Activated CD4-positive, CD25-positive, alpha-beta regulatory T cell treated with anti-CD3 and anti-CD28 coated beads, Interleukin-2, amount 50 U/mL, for 16 hours (primary cell): Measurements from ENCODE around the gene CSMD2.

Experiments
- DNase-seq: peaks from one replicate; pipeline ENCODE4 v3.0.0-alpha.2; 2020; ENCODE audit warnings: low read depth, low spot score

The CSMD2 gene

DNA sequence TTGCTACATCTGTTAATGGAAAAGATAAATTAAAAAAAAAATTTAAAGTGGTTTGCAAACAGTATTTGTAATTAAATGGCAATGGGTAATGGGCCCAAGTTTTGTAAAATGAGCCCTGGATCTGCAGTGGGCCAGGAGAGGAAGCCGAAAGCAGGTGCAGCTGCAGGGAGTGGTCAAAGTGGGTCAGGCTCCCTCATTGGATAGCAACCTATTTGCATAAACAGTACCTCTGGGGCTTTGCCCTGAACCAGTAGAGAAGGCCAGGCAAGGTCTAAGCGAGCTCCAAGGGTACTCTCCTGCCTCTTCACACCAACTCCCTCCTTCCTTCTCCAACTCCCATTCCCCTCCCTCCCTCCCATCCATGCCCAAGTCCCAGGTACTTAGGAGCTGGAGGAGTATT, 162.2 kb downstream of the CSMD2 start:
- DNase-seq = no peak

DNA sequence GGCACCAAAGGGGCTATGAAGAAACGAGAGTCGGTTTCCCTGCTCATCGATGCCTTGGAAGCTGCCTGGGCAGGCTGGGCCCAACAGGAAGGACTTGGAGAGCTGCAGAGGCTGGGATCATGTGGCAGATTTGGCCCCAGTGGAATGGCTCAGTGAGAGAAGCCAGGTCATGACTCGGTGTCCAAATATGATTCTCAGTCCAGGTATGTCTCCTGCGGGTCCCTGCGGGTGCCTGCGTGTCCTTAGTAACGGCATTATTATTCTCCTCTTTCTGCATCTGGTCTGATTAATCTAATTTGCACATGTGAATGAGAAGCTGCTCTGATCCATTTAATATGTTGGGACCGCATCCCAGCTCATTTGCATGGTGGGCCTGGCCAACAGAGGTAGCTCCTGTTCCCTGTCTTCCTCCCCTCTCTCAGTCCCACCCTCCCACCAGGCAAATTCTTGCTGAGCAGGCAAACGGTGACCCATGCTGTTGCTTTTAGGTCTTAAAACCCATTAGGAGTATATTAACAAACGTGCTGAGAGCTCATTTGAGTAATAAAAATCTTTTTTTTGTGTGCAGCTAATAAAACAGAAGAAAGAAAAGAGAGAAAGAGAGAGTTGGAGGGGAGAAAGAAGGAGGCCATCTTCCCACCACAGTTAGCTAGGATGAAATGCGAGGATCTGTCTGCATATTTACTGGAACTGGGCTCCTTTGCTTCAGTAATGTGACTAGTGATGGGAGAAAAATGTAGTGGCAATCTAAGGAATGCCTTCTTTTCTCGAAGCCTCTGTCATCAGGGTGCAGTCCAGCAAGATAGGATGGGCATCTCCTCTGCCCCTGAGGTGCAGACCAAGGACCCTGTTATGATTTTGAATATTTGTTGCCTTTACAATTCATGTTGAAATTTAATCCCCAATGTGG, 167.6 kb downstream of the CSMD2 start:
- no peak for DNase-seq

DNA sequence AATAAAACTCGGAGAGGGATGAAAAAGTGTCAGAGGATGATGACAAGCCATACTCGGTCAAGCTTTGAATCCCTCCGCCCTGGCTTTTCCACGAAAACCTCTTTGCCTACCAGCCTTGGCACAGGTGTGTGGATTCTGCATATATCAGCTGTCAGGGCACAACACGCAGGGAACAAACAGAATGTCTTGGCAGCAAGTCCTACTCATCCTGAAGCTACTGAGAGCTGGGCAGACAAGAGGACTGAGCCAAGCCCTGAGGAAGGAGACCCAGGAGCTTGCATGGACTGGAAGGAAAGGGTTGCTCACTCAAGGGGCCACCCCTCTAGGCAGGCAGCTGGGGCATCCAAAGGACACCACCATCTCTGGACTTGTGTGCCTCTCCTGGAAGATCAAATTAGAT, 168.7 kb downstream of the CSMD2 start:
- DNase-seq = no peak

DNA sequence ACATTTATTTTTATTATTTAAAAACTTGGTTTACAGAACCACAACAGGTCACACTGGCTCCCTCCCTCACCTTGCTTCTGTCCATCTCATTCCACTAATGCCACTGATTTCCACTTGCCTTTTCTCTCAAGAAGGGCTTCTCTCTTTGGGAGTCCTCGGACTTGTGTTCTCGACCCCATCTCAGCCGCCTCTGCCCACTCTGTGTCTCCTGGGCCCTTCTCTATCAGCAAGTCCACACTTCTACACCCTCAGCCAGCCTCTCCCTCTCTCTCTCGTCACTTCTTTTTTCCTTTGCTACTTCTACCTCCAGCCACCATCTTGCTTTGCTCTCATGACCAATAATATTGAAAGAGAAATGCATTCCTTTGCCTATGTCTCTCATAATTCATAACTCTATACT, 171.7 kb downstream of the CSMD2 start:
- no peak for DNase-seq

DNA sequence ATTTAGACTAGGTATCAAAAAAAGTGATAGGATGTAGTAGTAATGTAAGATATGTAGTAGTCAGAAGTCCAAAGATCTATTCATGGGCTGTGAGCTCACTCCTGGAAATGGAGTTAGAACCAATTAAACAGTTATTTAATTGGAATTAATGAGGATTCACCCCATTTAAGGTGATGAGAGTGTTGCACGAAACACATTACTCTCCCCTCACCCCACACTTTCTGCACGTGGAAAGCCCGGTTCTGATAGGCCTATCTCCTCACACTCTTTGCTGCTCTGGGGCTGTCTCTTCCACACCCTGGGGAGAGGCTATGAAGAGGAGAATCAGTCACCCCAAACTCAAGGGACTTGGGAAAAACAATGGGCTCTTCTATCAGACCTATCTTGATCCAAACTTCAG, 174.7 kb downstream of the CSMD2 start:
- no peak for DNase-seq

DNA sequence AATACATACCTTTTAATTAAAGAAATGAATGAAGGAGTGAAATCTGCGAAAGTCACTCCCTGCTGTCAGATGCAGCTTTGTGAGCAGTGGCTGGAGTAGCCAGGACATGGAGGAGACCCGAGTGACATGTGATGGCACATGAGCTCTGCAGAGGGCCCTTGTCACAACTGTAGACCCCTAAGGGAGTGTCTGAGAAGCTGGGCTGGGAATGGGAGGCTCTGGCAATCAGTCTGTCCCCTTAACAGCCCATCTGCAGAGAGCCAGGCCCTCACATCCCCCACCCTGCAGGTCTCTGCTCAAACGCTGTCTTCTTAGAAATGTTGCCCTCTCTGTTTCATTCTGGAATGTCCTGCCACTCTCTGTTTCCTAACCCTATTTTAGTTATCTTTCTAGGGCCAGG, 176.9 kb downstream of the CSMD2 start:
- no peak for DNase-seq

DNA sequence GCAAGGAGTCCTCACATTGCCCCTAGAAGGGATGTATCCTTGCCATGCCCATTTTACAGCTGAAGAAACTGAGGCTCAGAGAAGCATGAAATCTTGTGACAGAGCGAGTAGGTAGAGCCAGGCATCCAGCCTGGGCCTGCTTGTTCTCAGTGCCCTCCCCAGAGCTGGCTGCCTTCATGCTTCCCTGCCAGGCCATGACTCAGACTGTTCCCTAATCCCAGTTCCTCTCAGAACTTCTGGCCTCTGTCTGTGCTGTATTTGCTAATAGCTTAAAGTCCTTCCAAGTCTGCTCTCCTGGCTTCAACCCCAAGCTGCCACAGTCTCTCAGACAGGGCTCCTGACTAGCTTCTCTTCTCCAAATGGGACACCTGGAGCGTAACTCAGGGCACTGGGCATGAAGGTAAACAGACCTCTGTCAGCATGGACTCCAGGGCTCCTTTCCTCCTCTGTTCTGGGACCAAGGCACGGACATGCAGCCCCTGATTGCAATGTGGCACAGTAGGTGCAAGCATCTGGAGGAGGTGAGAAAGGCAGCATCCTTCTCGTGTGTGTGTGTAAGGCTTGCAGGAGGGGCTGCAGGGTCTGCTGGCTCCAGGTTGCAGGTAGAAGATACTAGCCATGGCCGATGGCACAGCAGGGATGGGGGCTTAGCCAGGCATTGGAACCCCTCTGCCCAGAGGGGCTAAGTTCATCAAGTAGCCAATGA, 178.5 kb downstream of the CSMD2 start:
- DNase-seq = no peak

DNA sequence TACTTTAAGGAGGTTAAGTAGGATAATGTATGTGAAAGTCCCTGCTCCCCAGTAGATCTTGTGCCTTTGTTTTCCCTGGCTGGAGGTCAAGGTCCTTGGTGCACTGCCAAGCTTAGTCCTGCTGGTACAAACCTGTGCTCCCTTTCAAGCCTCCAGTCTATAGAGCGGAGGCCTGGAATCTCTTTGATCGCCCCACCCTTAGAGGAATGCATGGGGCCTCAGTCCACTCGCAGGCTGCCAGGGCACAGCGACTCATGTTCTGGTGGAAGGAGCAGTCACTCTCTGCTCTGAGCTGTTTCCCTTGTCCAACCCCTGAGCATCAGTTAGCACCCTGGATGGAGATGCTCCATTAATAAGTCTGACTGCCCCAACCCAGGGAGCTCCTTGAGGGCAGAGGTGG, 179.4 kb downstream of the CSMD2 start:
- no peak for DNase-seq

DNA sequence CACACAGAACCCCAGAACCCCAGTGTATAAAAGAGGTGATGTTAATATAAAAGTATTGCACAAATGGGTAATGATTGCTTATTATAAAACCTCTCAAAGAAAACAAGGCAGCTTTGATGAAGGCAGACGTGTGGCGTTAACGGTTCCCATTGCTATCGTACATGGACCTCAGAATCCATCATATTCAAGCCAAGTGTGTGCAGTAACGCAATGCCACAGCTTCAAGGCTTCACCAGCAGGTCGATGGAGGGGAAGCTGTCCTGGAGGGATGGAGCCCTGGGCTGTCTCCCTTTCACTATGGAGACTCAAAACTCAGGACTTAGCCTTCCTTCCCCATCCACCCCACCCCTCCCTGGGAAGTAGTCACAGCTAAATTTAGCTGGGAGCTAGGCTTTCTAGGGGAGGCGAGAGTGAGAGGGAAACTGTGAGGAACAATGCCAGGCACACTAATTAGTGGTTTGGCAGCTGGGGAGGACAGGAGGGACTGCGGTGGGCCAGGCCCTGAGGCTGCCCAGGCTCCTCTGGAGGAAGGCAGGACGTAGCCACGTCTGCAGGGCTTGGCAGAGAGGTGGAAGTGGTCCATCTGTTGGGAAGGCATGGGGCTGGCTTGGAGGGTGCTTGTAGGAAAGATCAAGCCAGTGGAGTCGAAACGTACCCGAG, 180.0 kb downstream of the CSMD2 start:
- DNase-seq = no peak

DNA sequence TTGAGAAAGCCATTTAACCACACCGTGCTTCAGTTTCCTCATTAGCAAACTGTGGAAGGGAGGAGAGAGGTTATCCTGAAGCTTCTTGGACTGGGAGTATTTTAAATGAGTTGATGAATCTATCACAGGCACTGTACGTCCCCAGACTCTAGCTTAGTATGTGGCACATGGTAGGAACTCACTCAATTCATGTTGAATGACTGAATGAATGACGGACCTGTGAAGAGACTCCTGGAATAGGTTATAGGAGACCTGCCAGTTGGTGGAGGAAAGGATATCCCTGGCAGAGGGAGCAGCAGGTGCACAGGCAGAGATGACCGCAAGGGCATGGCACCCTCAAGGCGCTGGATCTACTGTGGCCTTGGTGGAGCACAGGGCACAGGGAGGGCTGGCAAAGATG, 182.6 kb downstream of the CSMD2 start:
- no peak for DNase-seq

DNA sequence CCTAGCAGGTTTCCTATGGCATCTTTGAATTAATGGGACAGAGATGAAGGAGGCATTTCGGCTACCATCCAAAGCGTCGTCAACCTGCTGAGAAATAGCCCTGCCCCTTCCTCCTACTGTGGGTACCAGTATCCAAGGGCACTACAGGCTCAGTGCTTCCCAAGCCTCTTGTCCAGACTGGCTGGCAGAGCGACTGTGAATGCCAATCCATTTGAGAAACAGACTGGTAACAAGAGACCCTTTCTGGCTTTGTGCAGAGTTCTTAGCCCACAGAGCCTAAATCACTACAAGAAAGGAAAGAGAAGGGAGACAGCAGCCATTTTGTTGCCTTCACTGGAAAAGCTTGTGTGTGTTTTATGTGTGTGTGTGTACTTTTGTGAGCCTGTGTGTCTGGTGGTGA, 185.7 kb downstream of the CSMD2 start:
- DNase-seq = no peak

DNA sequence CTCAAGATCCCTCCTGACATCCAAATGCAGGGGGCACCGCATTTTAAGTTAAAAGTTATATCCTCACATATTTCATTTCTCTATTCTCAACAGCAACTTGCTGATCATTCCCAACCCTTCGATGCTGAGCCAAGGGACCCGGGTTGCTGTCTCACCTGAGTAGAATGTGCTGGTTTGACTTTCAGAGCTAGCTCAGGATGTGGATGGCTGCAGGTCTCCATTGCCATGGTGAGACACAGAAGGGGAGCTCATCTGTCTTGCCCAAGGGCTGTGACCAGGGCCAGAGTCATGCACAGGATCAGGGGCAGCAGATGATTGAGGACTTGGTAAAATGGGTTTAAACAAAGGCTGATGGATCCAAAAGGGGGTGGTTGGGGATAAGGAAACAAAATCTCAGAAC, 189.1 kb downstream of the CSMD2 start:
- no peak for DNase-seq

DNA sequence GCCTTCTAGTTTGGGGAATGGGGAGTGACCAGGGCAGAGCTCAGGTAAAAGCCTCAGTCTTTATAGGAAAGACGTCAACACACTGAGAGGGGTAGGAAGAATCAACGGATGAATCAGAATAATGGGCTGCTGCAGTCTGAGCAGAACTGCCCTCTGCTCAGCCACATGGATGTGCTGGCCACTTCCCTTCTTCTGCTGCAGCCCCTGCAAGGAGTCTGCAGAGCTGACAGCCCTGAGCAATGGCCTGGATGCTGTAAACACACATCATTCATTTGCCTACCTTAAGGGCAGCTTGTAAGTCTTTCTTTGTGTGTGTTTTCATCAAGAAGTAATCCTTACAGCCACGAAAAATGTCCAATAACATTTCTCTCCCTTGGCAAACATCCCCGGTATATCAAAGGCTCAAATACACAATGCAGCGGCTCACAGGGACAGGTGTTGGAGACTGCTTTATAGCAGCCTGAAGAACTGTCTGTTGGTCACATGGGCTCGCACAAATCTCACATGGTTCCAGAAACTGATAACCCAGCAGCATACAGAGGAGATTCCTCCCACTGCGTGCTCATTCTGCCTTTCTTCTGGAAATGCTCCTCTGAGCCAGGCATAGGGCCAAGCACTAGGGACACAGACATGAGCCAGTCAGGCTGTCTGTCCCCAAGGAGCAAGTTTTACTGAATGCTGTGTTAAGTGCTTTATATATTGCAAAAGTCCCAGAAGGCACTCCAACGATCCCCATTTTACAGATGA, 191.1 kb downstream of the CSMD2 start:
- DNase-seq = no peak

DNA sequence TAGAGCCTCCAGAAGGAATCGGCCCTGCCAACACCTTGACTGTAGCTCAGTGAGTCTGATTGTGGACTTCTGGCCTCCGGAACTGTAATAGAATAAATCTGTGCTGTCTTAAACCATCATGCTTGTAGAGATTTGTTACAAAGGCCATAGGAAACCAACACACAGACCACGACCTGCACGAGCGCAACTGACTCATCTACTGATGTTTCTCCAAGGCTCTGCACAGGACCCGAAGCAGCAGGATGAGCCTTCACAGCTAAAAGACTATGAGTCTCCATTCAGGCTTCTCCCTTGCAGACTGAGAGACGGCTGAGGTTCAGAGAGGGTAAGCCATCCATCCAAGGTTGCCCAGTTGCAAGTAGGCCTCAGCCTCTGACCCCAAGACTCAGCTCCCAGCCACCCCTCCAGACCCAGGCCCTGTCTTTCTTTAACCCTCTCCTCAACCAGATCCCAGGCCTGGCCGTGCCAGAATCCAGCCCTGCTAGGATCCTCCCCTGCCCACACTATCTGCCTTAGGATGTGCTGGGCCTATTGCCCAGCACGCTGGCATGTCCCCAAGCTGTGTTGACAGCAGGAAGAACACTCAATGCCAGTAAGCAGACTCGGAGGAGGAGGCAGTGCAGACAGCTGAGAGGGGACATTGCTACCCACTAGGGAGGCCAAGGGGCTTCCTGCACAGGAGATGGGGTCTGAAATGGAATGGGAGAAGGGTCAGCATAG, 192.2 kb downstream of the CSMD2 start:
- DNase-seq = no peak

DNA sequence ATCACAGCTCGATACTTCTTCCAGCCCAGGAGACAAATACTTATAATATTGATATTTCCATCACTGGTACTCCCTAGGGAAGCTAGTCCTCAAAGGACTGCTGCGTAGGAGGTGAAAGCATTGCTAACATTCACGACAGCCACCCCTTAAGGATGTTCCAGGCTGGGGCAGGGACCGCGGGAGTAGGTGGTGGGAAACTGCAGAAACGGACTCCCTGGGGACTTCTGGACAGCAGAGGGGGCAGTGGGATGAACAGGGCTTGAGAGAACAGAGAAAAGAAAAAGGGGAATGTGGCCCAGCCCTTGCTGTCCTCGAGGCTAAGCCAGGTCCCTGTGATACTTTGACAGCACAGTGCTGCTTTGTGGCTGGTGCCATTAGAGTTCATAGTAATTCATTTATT, 193.1 kb downstream of the CSMD2 start:
- DNase-seq = no peak

DNA sequence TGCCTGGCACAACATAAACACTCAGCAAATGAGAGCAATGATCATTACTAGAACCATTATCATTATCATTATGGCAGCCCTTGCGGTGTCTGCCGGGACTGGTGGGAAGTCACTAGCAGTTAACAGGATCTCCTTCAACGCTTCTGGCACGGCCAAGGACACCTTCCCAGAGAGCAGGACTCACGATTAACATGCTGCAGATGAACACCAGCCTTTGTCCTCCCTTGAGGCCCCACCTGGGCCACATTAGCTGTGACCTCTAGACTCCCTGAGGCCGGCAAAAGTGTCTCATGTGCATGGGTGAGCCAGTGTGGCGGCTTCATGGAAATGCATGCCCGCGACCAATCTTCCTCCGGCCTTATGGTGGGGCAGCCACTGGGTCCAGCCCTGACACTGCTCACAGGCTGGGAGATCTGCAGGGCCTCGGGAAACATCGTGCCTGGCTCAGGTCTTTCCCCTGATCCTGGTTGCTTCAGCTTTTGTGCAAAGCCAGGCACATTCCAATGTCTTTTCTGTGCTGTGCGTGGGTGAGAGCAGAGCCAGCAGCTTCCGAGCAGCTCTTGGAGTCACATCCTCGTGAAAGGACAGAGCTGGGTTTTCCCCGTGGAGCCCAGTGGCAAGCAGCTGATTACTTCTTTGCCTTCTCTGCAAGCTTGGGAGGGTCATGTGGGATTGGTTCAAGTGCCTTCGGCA, 193.9 kb downstream of the CSMD2 start:
- DNase-seq = no peak

DNA sequence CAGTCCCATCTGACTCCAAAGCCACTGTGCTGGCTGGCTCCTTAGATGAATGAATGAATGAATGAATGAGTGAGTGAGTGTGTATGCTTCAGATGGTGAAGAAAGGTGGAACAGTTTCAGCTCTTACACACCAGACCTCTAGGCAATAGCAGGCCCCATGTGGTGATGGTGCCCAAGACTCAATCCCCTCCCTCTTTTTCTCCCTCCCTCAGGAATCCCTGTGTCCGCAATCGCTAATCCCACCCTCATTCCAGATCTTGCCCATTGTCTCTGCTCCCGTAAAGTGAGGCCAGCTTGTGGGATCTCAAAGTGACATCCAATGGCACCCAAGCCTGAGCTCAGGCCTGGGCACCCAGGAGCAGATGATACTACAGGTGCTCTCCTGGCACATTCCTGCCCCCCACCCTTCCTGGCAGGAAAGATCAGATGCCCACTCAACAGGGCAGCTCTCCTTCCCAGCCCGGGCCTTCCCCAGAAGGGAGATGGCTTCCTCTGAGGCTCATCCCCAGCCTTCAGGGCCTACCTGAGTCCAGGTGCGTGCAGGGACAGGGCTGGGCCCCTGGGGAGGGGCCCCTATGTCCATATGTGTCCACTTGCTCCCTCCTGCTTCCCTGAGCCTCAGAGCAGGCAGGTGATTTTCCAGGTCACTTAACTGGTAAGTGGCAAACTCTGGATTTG, 194.7 kb downstream of the CSMD2 start:
- no peak for DNase-seq

DNA sequence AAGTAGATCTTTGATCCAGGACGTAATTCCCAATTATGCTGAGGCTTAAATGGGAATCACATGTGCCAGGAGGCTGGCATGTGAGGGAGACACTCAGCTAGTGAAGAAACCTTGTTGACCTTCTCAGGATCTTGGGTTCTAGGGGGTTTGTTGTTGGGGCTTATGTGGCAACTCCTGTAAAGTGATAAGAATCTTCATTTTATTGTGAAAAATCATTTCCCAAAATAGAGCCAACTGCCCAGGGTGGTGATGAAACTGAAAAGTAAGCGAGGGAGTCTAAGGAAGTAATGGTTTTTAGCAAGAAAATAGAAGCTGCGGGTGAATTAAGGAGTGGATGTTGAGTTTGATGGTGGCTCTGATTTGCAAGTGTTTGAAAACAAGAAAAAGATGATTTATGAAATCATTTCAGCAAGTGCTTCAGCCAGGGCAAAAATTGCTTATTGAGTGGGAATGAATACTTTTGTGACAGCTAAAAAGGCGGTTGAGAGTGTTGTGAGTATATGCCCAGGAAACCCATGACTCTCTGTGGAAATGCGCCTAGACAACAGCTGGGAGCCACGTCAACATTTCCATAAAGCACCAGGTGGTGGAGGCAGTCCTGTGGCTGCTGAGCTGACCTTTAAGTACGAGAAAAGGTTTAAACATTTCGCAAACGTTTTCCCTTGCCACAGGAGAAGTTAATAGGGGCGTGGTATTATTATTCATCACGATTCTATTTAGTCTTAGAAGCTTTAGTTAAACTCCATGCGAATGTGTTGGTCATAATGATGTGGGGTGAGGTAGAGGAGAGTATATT, 198.5 kb downstream of the CSMD2 start:
- no peak for DNase-seq

DNA sequence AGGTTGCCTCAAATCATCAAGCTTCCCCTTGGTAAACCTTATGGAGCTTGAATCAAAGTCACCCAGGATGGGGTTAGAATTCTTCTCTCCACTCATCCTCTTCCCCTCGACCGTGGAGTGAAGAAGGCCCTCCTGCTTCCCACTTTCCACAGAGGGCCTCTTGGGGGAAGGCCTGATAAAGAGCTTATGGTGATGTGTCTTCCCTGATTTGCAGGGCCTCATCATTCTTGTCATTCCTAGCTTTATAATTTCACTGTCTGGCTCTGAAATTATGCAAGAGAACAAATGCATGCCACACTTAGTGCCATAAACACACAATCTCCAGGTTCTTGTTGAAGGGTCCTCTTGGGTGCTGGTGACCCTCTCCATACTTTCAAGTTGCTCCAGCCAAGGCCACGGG, 199.9 kb downstream of the CSMD2 start:
- no peak for DNase-seq
